HG02642 (cell line): ENCODE data around the gene ATG7.
"Not testable (repeated sequence)": the region's sequence is repeated elsewhere in the genome, so short reads cannot be mapped to it uniquely, and the experiment has no call there.

Source experiments
- ATAC-seq: cut with Tn5 transposase; IDR thresholded peaks from one replicate; pipeline ENCODE4 v1.9.1; 2021; ENCODE audit warnings: mild to moderate bottlenecking; ENCODE audit not compliant: unreplicated experiment, poor library complexity

Gene ATG7

GRCh38 chr3:11250902-11251806 lies 21.0 kb upstream of the ATG7 start:
- ATAC-seq, result no peak

- no peak for ATAC-seq
These were observed 20.4 kb upstream of the ATG7 start for GRCh38 chr3:11251807-11252176.

- ATAC-seq, result no peak
These were observed 17.3 kb upstream of the ATG7 start for GRCh38 chr3:11254876-11255275.

GRCh38 chr3:11255537-11255936 lies 16.7 kb upstream of the ATG7 start:
- ATAC-seq, result not testable (repeated sequence)

GRCh38 chr3:11258958-11259357 lies 13.2 kb upstream of the ATG7 start:
- no peak for ATAC-seq

- no peak for ATAC-seq
These were observed 11.7 kb upstream of the ATG7 start for GRCh38 chr3:11260460-11260859.

GRCh38 chr3:11269007-11269406 lies 3.2 kb upstream of the ATG7 start:
- no peak for ATAC-seq

- ATAC-seq, result no peak
These were observed 843 bp downstream of the ATG7 start for GRCh38 chr3:11272906-11273574.

GRCh38 chr3:11273891-11274291 lies 1.7 kb downstream of the ATG7 start:
- ATAC-seq, result no peak

- ATAC-seq, result no peak
These were observed 2.5 kb downstream of the ATG7 start for GRCh38 chr3:11274566-11275142.

- no peak for ATAC-seq
These were observed 3.7 kb downstream of the ATG7 start for GRCh38 chr3:11275926-11276325.

GRCh38 chr3:11276901-11277300 lies 4.7 kb downstream of the ATG7 start:
- ATAC-seq, result no peak

- no peak for ATAC-seq
These were observed 10.3 kb downstream of the ATG7 start for GRCh38 chr3:11282250-11283138.

GRCh38 chr3:11283139-11283475 lies 10.9 kb downstream of the ATG7 start:
- ATAC-seq, result no peak

GRCh38 chr3:11284011-11284410 lies 11.8 kb downstream of the ATG7 start:
- no peak for ATAC-seq

GRCh38 chr3:11285471-11285870 lies 13.3 kb downstream of the ATG7 start:
- no peak for ATAC-seq

GRCh38 chr3:11287404-11287803 lies 15.2 kb downstream of the ATG7 start:
- ATAC-seq, result no peak

GRCh38 chr3:11288021-11288491 lies 15.9 kb downstream of the ATG7 start:
- ATAC-seq, result no peak

- peak; percentile 59 for ATAC-seq
These were observed 16.8 kb downstream of the ATG7 start for GRCh38 chr3:11288786-11289637.
